Kidney glomerular epithelial cell (primary cell): Measurements from ENCODE around the gene OR6J1.
"Not testable (repeated sequence)": the region's sequence is repeated elsewhere in the genome, so short reads cannot be mapped to it uniquely, and the experiment has no call there.

Experiments
- DNase-seq: peaks from one replicate; lab custom pipeline; 2025; lab: John Stamatoyannopoulos, UW

The OR6J1 gene

GRCh38 chr14:22650960-22651521, 6.9 kb upstream of the OR6J1 start:
- no peak for DNase-seq

- DNase-seq: no peak
These were observed 6.0 kb upstream of the OR6J1 start for GRCh38 chr14:22650046-22650739.

- DNase-seq: no peak
These were observed 4.4 kb upstream of the OR6J1 start for GRCh38 chr14:22648506-22648905.

- DNase-seq: no peak
These were observed 2.6 kb upstream of the OR6J1 start for GRCh38 chr14:22646570-22647254.

GRCh38 chr14:22641846-22642245, 2.3 kb downstream of the OR6J1 start:
- no peak for DNase-seq

- no peak for DNase-seq
These were observed 4.0 kb downstream of the OR6J1 start for GRCh38 chr14:22640192-22640591.

- DNase-seq: not testable (repeated sequence)
These were observed 8.2 kb downstream of the OR6J1 start for GRCh38 chr14:22635980-22636379.

- no peak for DNase-seq
These were observed 9.8 kb downstream of the OR6J1 start for GRCh38 chr14:22634233-22634900.

GRCh38 chr14:22630486-22630885, 13.7 kb downstream of the OR6J1 start:
- DNase-seq: no peak

- DNase-seq: no peak
These were observed 14.1 kb downstream of the OR6J1 start for GRCh38 chr14:22630066-22630465.

GRCh38 chr14:22629361-22629760, 14.8 kb downstream of the OR6J1 start:
- no peak for DNase-seq

GRCh38 chr14:22627506-22628263, 16.5 kb downstream of the OR6J1 start:
- DNase-seq: no peak

- DNase-seq: no peak
These were observed 17.6 kb downstream of the OR6J1 start for GRCh38 chr14:22626590-22626989.

- DNase-seq: no peak
These were observed 21.1 kb downstream of the OR6J1 start for GRCh38 chr14:22623047-22623446.

GRCh38 chr14:22622255-22622654, 21.9 kb downstream of the OR6J1 start:
- no peak for DNase-seq

GRCh38 chr14:22615765-22616164, 28.4 kb downstream of the OR6J1 start:
- not testable (repeated sequence) for DNase-seq

- DNase-seq: peak; percentile 99
These were observed 29.8 kb downstream of the OR6J1 start for GRCh38 chr14:22614240-22614799.

- DNase-seq: no peak
These were observed 30.4 kb downstream of the OR6J1 start for GRCh38 chr14:22613736-22614239.

GRCh38 chr14:22613106-22613695, 31.0 kb downstream of the OR6J1 start:
- DNase-seq: peak; percentile 13

GRCh38 chr14:22610931-22611330, 33.2 kb downstream of the OR6J1 start:
- no peak for DNase-seq

- DNase-seq: no peak
These were observed 36.9 kb downstream of the OR6J1 start for GRCh38 chr14:22607291-22607690.
